Large intestine (tissue), 3 donors: Measurements from ENCODE around the gene DUSP9. TPM values are rescaled to one million over a fixed set of nuclear protein-coding genes. Genes with fewer than 3 reads are reported as not detected.

Source experiments
- DNase-seq, 2 donors: peaks; one replicate each; pipeline versions ENCODE4 v3.0.0 to v3.0.0-alpha.2; 2013
- H3K27ac ChIP-seq: one replicate; pipeline ENCODE4 v1.5.1; 2013; ENCODE audit warnings: low read length
- H3K27me3 ChIP-seq: 2 replicates; pipeline ENCODE4 v1.6.1; 2013; ENCODE audit warnings: low read length; ENCODE audit not compliant: control insufficient read depth, insufficient read depth
- H3K36me3 ChIP-seq: 2 replicates; pipeline ENCODE4 v1.6.1; 2013; ENCODE audit warnings: low read length; ENCODE audit not compliant: control insufficient read depth, insufficient read depth
- H3K4me1 ChIP-seq: one replicate; pipeline ENCODE4 v1.6.1; 2013; ENCODE audit warnings: low read length; ENCODE audit not compliant: control insufficient read depth, insufficient read depth
- H3K4me3 ChIP-seq: one replicate; pipeline ENCODE4 v1.5.1; 2013; ENCODE audit warnings: low read length
- H3K9me3 ChIP-seq: one replicate; pipeline ENCODE4 v1.6.1; 2013; ENCODE audit warnings: mild to moderate bottlenecking, low read depth, low read length, moderate library complexity; ENCODE audit not compliant: control insufficient read depth
- WGBS: methylation state at CpG from one replicate; pipeline ENCODE4 v1.1.5; 2013; ENCODE audit warnings: low lambda C conversion rate; ENCODE audit not compliant: insufficient coverage; 5-methylcytosine and 5-hydroxymethylcytosine counted together
- polyA plus RNA-seq: library from polyadenylated mRNA; unstranded; fragments of 120-200 nt; gene quantifications from one replicate; pipeline ENCODE4 v1.2.1, GENCODE V29; 2013

Gene DUSP9
- polyA plus RNA-seq, 1 donor = 0.78 TPM

DNA sequence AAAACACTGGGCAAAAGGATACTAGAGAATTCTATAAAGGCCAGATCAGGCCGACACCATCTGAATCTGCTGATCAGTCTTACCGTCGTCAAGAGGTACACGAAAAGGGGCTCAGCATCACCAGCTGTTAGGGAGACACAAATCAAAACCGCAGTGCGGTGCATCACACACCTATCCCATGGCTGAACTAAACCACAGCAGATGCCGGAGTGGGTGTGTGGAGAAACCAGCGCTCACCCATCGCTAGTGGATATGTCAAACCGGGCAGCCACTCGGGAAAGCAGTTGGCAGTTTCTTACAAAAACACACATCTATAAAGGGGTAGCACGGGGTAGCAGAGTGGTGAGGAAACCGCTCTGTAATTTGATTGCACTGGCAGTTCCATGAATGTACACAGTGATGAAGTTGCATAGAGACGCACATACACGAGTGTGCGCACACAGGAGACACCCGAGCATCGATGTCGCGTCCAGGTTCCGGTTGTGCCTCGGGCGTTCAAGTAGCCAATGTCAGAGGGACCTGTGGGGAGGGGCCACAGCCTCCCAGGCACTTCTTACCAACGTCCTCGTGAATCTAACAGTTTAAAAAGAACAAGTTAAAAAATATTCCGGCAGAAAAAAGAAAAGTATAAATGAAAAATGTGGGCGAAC is 24.9 kb upstream of the DUSP9 start:
- Histone ChIP-seq H3K4me1 (peaks cover 34% of the 10 kb centered on the region), H3K27ac (peak overlapping the region; percentile 69), H3K9me3 (no peaks in the 10 kb centered on the region), H3K36me3 (no peaks in the 10 kb centered on the region), H3K4me3 (no peak overlapping the region), H3K27me3 (no peaks in the 10 kb centered on the region)
- DNase-seq = no peak
- WGBS = no CpG with 5 or more reads among the region's 27 CpGs

- Histone ChIP-seq H3K36me3 (no peaks in the 10 kb centered on the region), H3K4me1 (peaks cover 40% of the 10 kb centered on the region), H3K27ac (peak overlapping the region; percentile 69), H3K27me3 (no peaks in the 10 kb centered on the region), H3K4me3 (no peak overlapping the region), H3K9me3 (no peaks in the 10 kb centered on the region)
- DNase-seq = peak in 1 of 2 donors; percentile 70
- no CpG with 5 or more reads among the region's 17 CpGs for WGBS
Measured at GRCh38 chrX:153622661-153623309, 24.2 kb upstream of the DUSP9 start.

DNA sequence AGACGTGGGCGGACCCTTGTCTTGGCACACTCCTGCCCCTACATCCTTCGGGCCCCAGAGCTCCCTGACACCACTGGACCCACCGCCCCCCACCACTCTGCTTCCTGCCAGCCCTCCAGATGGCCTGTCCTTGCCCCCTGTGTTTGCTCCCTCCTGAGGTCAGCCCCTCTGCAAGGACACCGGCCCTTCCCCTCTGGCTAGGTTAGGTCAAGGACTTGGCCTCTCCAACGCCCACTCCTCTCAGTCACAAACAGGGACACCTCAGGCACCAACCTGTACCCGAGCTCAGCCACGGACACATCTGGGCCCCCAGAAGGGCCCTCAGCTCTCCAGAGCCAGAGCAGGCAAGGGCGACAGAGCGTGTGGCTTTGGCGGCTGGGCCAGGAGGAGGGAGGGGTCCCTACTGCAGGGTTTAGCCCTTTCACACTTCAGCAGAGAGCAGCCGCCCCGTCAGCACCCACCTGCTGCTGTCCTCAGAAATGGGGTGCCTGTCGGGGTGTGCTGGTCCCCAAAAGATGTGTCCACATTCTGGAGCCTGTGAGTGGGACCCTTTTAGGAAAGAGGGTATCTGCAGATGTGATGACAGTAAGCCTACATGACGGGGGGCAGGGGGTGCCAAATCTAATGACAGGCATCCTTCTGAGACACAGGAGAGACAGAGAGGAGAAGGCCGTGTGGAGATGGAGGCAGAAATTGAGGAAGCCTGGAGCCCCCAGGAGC is 23.5 kb upstream of the DUSP9 start:
- Histone ChIP-seq H3K36me3 (no peaks in the 10 kb centered on the region), H3K9me3 (no peaks in the 10 kb centered on the region), H3K4me1 (peaks cover 46% of the 10 kb centered on the region), H3K27me3 (no peaks in the 10 kb centered on the region), H3K27ac (peak overlapping the region; percentile 69), H3K4me3 (no peak overlapping the region)
- no CpG with 5 or more reads among the region's 16 CpGs for WGBS
- DNase-seq = no peak

DNA sequence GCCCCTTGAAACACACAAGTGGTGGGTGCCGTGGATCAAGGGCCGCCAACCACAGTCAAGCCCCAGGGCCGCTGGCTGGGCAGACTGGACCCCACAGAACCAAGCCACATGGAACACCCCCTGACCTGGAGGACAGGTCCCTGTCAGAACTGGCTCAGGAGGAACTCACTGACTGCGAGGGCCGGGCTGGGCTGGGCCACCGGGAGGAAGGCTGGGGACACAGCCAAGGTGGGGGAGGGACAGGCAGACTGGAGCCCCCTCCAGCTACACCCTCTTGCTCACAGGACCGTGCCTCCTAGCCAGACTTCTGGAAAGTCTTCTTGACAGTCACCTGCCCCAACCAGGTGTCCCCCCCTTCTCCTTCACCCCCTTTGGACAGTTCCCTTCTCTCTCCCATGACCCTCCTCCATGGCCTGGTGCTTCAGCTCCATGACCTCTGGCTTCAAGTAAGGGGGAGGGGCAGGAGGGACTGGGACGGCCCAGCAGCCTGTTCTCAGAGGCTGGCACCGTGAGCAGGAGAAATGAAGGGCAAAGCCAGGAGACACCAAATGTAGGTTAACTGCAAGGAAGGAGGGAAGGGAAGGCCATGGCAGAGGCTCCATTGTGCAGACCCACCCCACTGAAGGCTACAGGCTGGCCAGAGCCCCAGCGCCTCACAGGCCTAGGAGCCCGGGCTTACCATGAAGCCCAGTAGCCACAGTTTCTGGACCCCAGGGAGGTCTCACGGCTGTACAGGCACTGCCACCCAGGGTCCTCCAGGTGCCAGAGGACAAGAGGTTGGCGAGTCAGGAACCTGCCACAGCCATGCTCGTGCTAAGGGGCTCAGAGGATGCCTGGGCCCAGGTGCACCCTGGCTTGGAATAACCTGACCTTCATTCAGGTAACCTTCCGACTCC is 22.6 kb upstream of the DUSP9 start:
- DNase-seq = no peak
- Histone ChIP-seq H3K4me1 (peaks cover 47% of the 10 kb centered on the region), H3K9me3 (no peaks in the 10 kb centered on the region), H3K36me3 (no peaks in the 10 kb centered on the region), H3K27ac (no peak overlapping the region), H3K4me3 (no peak overlapping the region), H3K27me3 (no peaks in the 10 kb centered on the region)
- no CpG with 5 or more reads among the region's 15 CpGs for WGBS

- DNase-seq = no peak
- Histone ChIP-seq H3K36me3 (no peaks in the 10 kb centered on the region), H3K27ac (peak overlapping the region; percentile 72)
Measured at GRCh38 chrX:153625271-153626024, 21.6 kb upstream of the DUSP9 start.

DNA sequence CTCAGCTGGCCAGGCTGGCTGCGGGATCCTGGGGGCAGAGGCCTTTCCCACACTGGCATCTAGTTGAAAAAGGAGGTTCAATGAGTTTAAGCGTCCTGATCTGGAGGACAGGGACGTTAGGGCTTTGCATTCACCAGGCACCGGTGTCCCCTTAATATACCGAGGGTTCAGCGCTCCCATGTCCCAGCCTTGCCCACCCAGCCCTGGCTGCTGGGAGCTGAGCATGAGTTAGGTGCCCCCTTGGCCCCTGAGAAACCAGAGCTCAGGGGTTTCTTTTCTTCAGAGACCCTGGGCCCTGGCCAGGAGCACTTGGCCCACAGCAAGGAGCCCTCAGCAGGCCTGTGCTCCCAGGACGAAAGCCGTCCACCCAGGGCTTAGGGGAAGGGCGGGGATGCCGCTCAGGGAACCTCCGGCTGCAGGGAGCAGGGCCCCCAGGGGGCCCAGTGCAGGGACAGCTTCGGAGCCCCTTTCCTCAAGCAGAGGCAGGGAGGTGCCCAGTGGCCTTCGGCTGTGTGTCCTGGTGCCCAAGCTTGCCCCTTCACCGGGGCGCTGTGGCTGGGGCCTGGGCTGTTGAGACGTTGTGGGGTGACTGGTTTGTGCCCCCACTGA is 20.9 kb upstream of the DUSP9 start:
- H3K27me3 ChIP-seq = no peaks in the 10 kb centered on the region
- peaks cover 47% of the 10 kb centered on the region for H3K4me1 ChIP-seq
- DNase-seq = peak in 1 of 2 donors; percentile 74
- peak overlapping the region; percentile 72 for H3K27ac ChIP-seq
- H3K36me3 ChIP-seq = no peaks in the 10 kb centered on the region
- no peaks in the 10 kb centered on the region for H3K9me3 ChIP-seq
- WGBS = no CpG with 5 or more reads among the region's 16 CpGs
- H3K4me3 ChIP-seq = no peak overlapping the region

More at GRCh38 chrX:153625271-153626024, 21.6 kb upstream of the DUSP9 start:
- no CpG with 5 or more reads among the region's 21 CpGs for WGBS
- Histone ChIP-seq H3K4me3 (no peak overlapping the region), H3K4me1 (peaks cover 47% of the 10 kb centered on the region), H3K9me3 (no peaks in the 10 kb centered on the region), H3K27me3 (no peaks in the 10 kb centered on the region)

DNA sequence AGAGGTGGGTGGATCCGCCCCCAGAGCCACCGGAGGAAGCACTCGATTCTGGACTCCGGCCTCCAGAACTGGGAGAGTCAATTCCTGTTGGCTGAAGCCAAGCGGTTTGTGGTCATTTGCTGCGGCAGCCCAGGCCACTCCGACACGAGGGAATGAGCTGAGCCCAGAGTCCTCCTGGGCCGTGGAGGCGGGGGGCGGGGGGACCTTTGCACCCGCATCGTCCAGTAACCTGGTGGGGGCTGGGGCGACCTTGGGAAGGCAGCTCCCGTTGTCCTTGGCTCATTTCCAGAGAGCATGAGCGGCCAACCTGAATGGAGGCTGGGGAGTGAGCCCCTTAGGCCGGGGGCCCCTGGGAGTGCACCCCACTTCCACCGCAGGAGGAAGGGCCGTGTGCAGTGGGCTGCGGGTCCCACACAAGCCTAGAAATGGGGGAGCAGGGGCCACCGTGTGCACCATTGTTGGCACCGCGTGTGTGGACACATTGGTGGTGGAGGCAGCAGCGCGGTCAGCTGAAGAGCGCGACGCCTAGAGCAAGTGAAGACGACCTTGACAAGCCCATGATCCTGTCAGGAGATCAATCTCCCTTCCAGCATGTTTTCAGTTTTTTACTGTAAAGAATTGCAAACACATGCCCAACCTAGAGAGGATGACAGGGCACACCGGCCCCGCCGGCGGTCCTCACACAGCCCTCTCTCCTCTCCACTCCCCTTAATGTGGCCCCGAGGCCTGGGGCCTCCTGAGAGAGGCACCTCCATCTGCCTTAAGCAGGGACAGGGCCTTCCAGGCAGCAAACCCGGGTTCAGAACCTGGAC is 19.9 kb upstream of the DUSP9 start:
- Histone ChIP-seq H3K36me3 (no peaks in the 10 kb centered on the region), H3K27ac (peak overlapping the region; percentile 72), H3K9me3 (no peaks in the 10 kb centered on the region), H3K4me3 (no peak overlapping the region), H3K27me3 (no peaks in the 10 kb centered on the region), H3K4me1 (peaks cover 44% of the 10 kb centered on the region)
- DNase-seq = peak in 1 of 2 donors; percentile 79
- WGBS = no CpG with 5 or more reads among the region's 35 CpGs

DNA sequence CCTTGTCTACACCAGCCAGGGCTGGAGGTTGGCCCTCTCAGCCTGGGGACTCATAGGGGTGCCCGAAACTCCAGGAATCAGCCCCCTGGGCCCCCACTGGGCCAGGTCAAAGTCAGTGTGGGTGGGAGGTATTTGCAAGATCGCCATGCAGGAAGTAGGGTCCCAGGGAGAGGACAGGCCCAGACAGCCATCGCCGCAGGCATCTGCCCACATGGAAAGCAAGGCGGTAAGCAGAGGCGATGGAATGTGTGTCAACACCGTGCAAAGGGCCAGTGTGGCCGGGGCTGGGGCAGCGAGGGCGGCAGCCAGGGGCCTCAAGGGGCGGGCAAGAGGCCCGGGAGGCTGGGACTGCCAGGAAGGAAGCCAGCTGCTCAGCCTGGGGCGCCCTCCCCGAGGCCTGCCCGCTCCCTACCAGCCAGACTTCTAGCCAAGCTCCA is 19.3 kb upstream of the DUSP9 start:
- WGBS = no CpG with 5 or more reads among the region's 15 CpGs

GRCh38 chrX:153628129-153628528 is 18.9 kb upstream of the DUSP9 start:
- Histone ChIP-seq H3K27ac (peak overlapping the region; percentile 72), H3K9me3 (no peaks in the 10 kb centered on the region), H3K4me3 (no peak overlapping the region), H3K27me3 (no peaks in the 10 kb centered on the region), H3K36me3 (no peaks in the 10 kb centered on the region), H3K4me1 (peaks cover 36% of the 10 kb centered on the region)
- WGBS = no CpG with 5 or more reads among the region's 8 CpGs
- DNase-seq = no peak

More for the DNA sequence above, 19.3 kb upstream of the DUSP9 start:
- H3K36me3 ChIP-seq = no peaks in the 10 kb centered on the region
- DNase-seq = peak in 1 of 2 donors; percentile 29
- no peaks in the 10 kb centered on the region for H3K27me3 ChIP-seq
- no peaks in the 10 kb centered on the region for H3K9me3 ChIP-seq
- peaks cover 41% of the 10 kb centered on the region for H3K4me1 ChIP-seq
- H3K27ac ChIP-seq = peak overlapping the region; percentile 72
- no peak overlapping the region for H3K4me3 ChIP-seq
